ENCODE results near the gene EXOC4. TPM values are rescaled to one million over a fixed set of nuclear protein-coding genes. Genes with fewer than 3 reads are reported as not detected.

The EXOC4 gene
- total RNA-seq, 2 donors from 2014 or later: 106 to 115 TPM

GRCh38 chr7:133382775-133383559 lies 130.1 kb downstream of the EXOC4 start:
- H3K4me1 Mint-ChIP-seq: peaks cover 25% of the 10 kb centered on the region
- H3K36me3 ChIP-seq (ENCODE audit: control insufficient read depth, insufficient read depth, low read length): peaks cover 3% of the 10 kb centered on the region
- peaks cover 5% of the 10 kb centered on the region for H3K36me3 Mint-ChIP-seq (ENCODE audit: low read depth)
- no peak overlapping the region for H3K4me3 ChIP-seq (ENCODE audit: low read length)
- H3K27ac ChIP-seq (ENCODE audit: low read depth, low read length): no peak overlapping the region
- H3K27me3 Mint-ChIP-seq (ENCODE audit: insufficient read depth): no peaks in the 10 kb centered on the region
- peaks cover 6% of the 10 kb centered on the region for H3K4me1 ChIP-seq (ENCODE audit: control insufficient read depth, insufficient read depth, low read length)
- 89 to 94% methylated on average over 2 to 6 of the region's 6 CpGs for WGBS, 2 experiments (ENCODE audit: insufficient coverage in 1 of 2, insufficient read length in 1 of 2)
- H3K4me3 Mint-ChIP-seq: no peak overlapping the region
- no peak overlapping the region for H3K9ac ChIP-seq (ENCODE audit: extremely low read depth, low read length, poor library complexity, severe bottlenecking)
- no peak for DNase-seq
- H3K9me3 ChIP-seq (ENCODE audit: control insufficient read depth, low read length): no peaks in the 10 kb centered on the region
- no peaks in the 10 kb centered on the region for H3K27me3 ChIP-seq (ENCODE audit: control insufficient read depth, insufficient read depth, low read length, poor library complexity, severe bottlenecking)
- no peak overlapping the region for H3K27ac Mint-ChIP-seq
- H3K9me3 Mint-ChIP-seq: no peaks in the 10 kb centered on the region
- TF ChIP-seq, protein P1, sequence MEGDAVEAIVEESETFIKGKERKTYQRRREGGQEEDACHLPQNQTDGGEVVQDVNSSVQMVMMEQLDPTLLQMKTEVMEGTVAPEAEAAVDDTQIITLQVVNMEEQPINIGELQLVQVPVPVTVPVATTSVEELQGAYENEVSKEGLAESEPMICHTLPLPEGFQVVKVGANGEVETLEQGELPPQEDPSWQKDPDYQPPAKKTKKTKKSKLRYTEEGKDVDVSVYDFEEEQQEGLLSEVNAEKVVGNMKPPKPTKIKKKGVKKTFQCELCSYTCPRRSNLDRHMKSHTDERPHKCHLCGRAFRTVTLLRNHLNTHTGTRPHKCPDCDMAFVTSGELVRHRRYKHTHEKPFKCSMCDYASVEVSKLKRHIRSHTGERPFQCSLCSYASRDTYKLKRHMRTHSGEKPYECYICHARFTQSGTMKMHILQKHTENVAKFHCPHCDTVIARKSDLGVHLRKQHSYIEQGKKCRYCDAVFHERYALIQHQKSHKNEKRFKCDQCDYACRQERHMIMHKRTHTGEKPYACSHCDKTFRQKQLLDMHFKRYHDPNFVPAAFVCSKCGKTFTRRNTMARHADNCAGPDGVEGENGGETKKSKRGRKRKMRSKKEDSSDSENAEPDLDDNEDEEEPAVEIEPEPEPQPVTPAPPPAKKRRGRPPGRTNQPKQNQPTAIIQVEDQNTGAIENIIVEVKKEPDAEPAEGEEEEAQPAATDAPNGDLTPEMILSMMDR (conservative IDR thresholded peaks at IDR 0.05): no peak

DNA sequence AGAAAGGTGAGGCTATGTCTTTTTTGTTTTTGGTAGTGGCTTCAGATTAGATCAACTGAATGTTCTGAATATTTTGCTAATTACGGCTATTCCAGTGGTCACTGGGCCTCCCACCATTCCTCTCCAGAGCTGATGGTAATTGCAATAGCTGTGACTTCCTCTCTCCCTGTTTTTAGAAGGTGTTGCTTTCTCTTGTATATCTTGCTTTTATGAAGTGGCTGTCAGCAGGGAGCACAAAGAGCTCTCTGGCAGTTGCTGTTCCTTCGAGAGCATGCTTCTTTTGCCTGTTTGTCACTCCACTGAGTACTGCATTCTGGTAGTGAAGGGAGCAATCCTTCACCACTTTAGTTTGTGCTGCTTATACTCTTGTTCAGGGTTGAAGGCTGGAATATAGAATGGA lies 133.3 kb downstream of the EXOC4 start:
- H3K4me1 ChIP-seq (ENCODE audit: control insufficient read depth, insufficient read depth, low read length): peaks cover 6% of the 10 kb centered on the region
- WGBS, 2 experiments (ENCODE audit: insufficient coverage in 1 of 2, insufficient read length in 1 of 2): 20 to 50% methylated on average over 1 to 2 of the region's 2 CpGs
- H3K27ac ChIP-seq (ENCODE audit: low read depth, low read length): no peak overlapping the region
- peaks cover 24% of the 10 kb centered on the region for H3K4me1 Mint-ChIP-seq
- peak; percentile 73 for DNase-seq
- no peak overlapping the region for H3K4me3 ChIP-seq (ENCODE audit: low read length)
- H3K27ac Mint-ChIP-seq: peak overlapping the region; percentile 7
- no peaks in the 10 kb centered on the region for H3K27me3 Mint-ChIP-seq (ENCODE audit: insufficient read depth)
- peaks cover 10% of the 10 kb centered on the region for H3K9me3 Mint-ChIP-seq
- H3K4me3 Mint-ChIP-seq: no peak overlapping the region
- no peaks in the 10 kb centered on the region for H3K9me3 ChIP-seq (ENCODE audit: control insufficient read depth, low read length)
- no peak overlapping the region for H3K9ac ChIP-seq (ENCODE audit: extremely low read depth, low read length, poor library complexity, severe bottlenecking)
- TF ChIP-seq, protein P1 (conservative IDR thresholded peaks at IDR 0.05): no peak
- H3K36me3 Mint-ChIP-seq (ENCODE audit: low read depth): peaks cover 11% of the 10 kb centered on the region
- no peaks in the 10 kb centered on the region for H3K27me3 ChIP-seq (ENCODE audit: control insufficient read depth, insufficient read depth, low read length, poor library complexity, severe bottlenecking)
- H3K36me3 ChIP-seq (ENCODE audit: control insufficient read depth, insufficient read depth, low read length): peaks cover 3% of the 10 kb centered on the region

DNA sequence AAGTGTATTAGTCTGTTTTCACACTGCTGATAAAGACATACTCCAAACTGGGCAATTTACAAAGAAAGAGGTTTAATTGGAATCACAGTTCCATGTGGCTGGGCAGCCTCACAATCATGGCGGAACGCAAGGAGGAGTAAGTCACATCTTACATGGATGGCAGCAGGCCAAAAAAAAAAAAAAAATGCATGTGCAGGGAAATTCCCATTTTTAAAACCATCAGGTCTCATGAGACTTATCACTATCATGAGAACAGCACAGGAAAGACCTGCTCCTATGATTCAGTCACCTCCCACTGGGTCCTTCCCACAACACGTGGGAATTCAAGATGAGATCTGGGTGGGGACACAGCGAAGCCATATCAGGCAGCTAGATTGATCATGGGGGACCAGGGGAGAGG lies 136.8 kb downstream of the EXOC4 start:
- peaks cover 6% of the 10 kb centered on the region for H3K4me1 ChIP-seq (ENCODE audit: control insufficient read depth, insufficient read depth, low read length)
- H3K27ac ChIP-seq (ENCODE audit: low read depth, low read length): no peak overlapping the region
- TF ChIP-seq, protein P1 (conservative IDR thresholded peaks at IDR 0.05): no peak
- 93 to 98% methylated on average over 3 to 4 of the region's 4 CpGs for WGBS, 2 experiments (ENCODE audit: insufficient coverage in 1 of 2, insufficient read length in 1 of 2)
- H3K27me3 ChIP-seq (ENCODE audit: control insufficient read depth, insufficient read depth, low read length, poor library complexity, severe bottlenecking): no peaks in the 10 kb centered on the region
- DNase-seq: no peak
- H3K9me3 Mint-ChIP-seq: peaks cover 10% of the 10 kb centered on the region
- peaks cover 3% of the 10 kb centered on the region for H3K36me3 ChIP-seq (ENCODE audit: control insufficient read depth, insufficient read depth, low read length)
- H3K4me1 Mint-ChIP-seq: peaks cover 16% of the 10 kb centered on the region
- no peak overlapping the region for H3K4me3 Mint-ChIP-seq
- H3K36me3 Mint-ChIP-seq (ENCODE audit: low read depth): peaks cover 11% of the 10 kb centered on the region
- H3K9ac ChIP-seq (ENCODE audit: extremely low read depth, low read length, poor library complexity, severe bottlenecking): no peak overlapping the region
- H3K27ac Mint-ChIP-seq: no peak overlapping the region
- H3K9me3 ChIP-seq (ENCODE audit: control insufficient read depth, low read length): no peaks in the 10 kb centered on the region
- no peak overlapping the region for H3K4me3 ChIP-seq (ENCODE audit: low read length)
- H3K27me3 Mint-ChIP-seq (ENCODE audit: insufficient read depth): no peaks in the 10 kb centered on the region
